SK-N-SH (cell line): ENCODE results near the gene LRCH3. TPM values are rescaled to one million over a fixed set of nuclear protein-coding genes. Genes with fewer than 3 reads are reported as not detected.

Source experiments
- CTCF ChIA-PET: fragments of 300-600, 350-600 bp; formaldehyde crosslinking; extraction: SDS; loops from one replicate; lab custom pipeline; 2021; lab: Yijun Ruan, JAX
- POLR2A ChIA-PET: fragments of 350-600 bp; sonication (Branson Sonifier 250); formaldehyde crosslinking; extraction: SDS; loops from one replicate; lab custom pipeline; 2020; ENCODE audit warnings: antibody characterized with exemption, inconsistent platforms; lab: Yijun Ruan, JAX
- DNase-seq: peaks from one replicate; pipeline ENCODE4 v3.0.0; 2012
- H2AFZ ChIP-seq: fragments of 200-600 bp; sonication (generic); 2 replicates; pipeline ENCODE4 v1.8.1; 2016; ENCODE audit warnings: antibody characterized with exemption, mild to moderate bottlenecking, low read depth
- H3F3A ChIP-seq: fragments of 200-600 bp; sonication (generic); replicated peaks from 2 replicates; pipeline ENCODE3; 2016; ENCODE audit warnings: antibody characterized with exemption, mild to moderate bottlenecking; ENCODE audit not compliant: insufficient read depth
- H3K27ac ChIP-seq, 2 experiments: fragments of 200-500 bp in 1 of 2; fragments of 200-600 bp in 1 of 2; sonication (Bioruptor generic) in 1 of 2; sonication (generic), shearing (Covaris generic) in 1 of 2; 2 replicates each; pipeline versions ENCODE4 v1.5.1 to v1.6.1; 2014 to 2016; ENCODE audit warnings: low read depth in 2 of 2, inconsistent platforms in 1 of 2, low read length in 1 of 2, mild to moderate bottlenecking in 1 of 2, mixed read lengths in 1 of 2
- H3K27me3 ChIP-seq: fragments of 200-600 bp; sonication (generic), shearing (Covaris generic); 2 replicates; pipeline ENCODE4 v1.6.1; 2016; ENCODE audit warnings: mixed run types; ENCODE audit not compliant: insufficient read depth
- H3K36me3 ChIP-seq, 2 experiments: fragments of 200-500 bp in 1 of 2; fragments of 200-600 bp in 1 of 2; sonication (Bioruptor generic) in 1 of 2; sonication (generic) in 1 of 2; replicated peaks in 1 of 2; 2 replicates each; pipeline versions ENCODE3 to v1.5.1; 2014 to 2016; ENCODE audit warnings: low read length in 1 of 2, mild to moderate bottlenecking in 1 of 2; ENCODE audit not compliant: insufficient read depth in 2 of 2, control insufficient read depth in 1 of 2
- H3K4me1 ChIP-seq, 2 experiments: fragments of 200-500 bp in 1 of 2; fragments of 200-600 bp in 1 of 2; sonication (Bioruptor generic) in 1 of 2; sonication (generic), shearing (Covaris generic) in 1 of 2; 2 replicates each; pipeline versions ENCODE4 v1.5.1 to v1.6.1; 2014 to 2016; ENCODE audit warnings: low read depth in 1 of 2, low read length in 1 of 2, mixed run types in 1 of 2; ENCODE audit not compliant: insufficient read depth in 2 of 2, control insufficient read depth in 1 of 2
- H3K4me2 ChIP-seq: fragments of 200-600 bp; sonication (generic), shearing (Covaris generic); 2 replicates; pipeline ENCODE4 v1.6.1; 2017; ENCODE audit warnings: mixed run types
- H3K4me3 ChIP-seq, 2 experiments: fragments of 200-500 bp in 1 of 2; fragments of 200-600 bp in 1 of 2; sonication (Bioruptor generic) in 1 of 2; sonication (generic), shearing (Covaris generic) in 1 of 2; 2 replicates each; pipeline versions ENCODE4 v1.5.1 to v1.8.1; 2014 to 2016; ENCODE audit warnings: low read depth in 2 of 2, inconsistent platforms in 1 of 2, low read length in 1 of 2, mild to moderate bottlenecking in 1 of 2, mixed read lengths in 1 of 2, moderate library complexity in 1 of 2
- H3K79me2 ChIP-seq: fragments of 200-600 bp; sonication (generic); 2 replicates; pipeline ENCODE4 v1.8.1; 2017; ENCODE audit warnings: mild to moderate bottlenecking; ENCODE audit not compliant: insufficient read depth
- H3K9ac ChIP-seq: fragments of 200-600 bp; sonication (generic); 2 replicates; pipeline ENCODE4 v1.6.1; 2017; ENCODE audit warnings: mixed run types
- H3K9me2 ChIP-seq: fragments of 200-600 bp; sonication (generic); 2 replicates; pipeline ENCODE4 v1.6.1; 2017; ENCODE audit warnings: mixed run types
- H3K9me3 ChIP-seq: fragments of 200-600 bp; sonication (generic); 2 replicates; pipeline ENCODE4 v1.6.1; 2017; ENCODE audit warnings: mixed run types, mild to moderate bottlenecking, moderate library complexity
- H4K20me1 ChIP-seq: fragments of 200-600 bp; sonication (generic); 2 replicates; pipeline ENCODE4 v1.6.1; 2017; ENCODE audit warnings: mild to moderate bottlenecking, mixed run types; ENCODE audit not compliant: insufficient read depth
- CTCF ChIP-seq: fragments of 200-600 bp; sonication (generic); IDR thresholded peaks from 2 replicates; pipeline ENCODE4 v1.6.1; 2017; ENCODE audit warnings: antibody characterized with exemption, mild to moderate bottlenecking, moderate library complexity
- ELF1 ChIP-seq: IDR thresholded peaks from 2 replicates; pipeline ENCODE4 v1.4.0; 2012
- EP300 ChIP-seq, 2 experiments: IDR thresholded peaks; 2 replicates each; pipeline versions ENCODE4 v1.4.0 to v1.6.1; 2012; ENCODE audit warnings: borderline replicate concordance in 1 of 2, low read depth in 1 of 2, low read length in 1 of 2
- GABPA ChIP-seq: IDR thresholded peaks from 2 replicates; pipeline ENCODE4 v1.4.0; 2012; ENCODE audit warnings: low read depth, mild to moderate bottlenecking
- JUND ChIP-seq: IDR thresholded peaks from 2 replicates; pipeline ENCODE4 v1.4.0; 2012
- MAX ChIP-seq: IDR thresholded peaks from 2 replicates; pipeline ENCODE4 v1.4.0; 2012; ENCODE audit warnings: low read depth
- MXI1 ChIP-seq: IDR thresholded peaks from 2 replicates; pipeline ENCODE4 v1.6.1; 2012; ENCODE audit warnings: mild to moderate bottlenecking, low read depth, low read length, improper control_type of control experiment
- NFIC ChIP-seq: IDR thresholded peaks from 2 replicates; pipeline ENCODE4 v1.4.0; 2012; ENCODE audit warnings: borderline replicate concordance
- PBX3 ChIP-seq: IDR thresholded peaks from 2 replicates; pipeline ENCODE4; 2012
- RXRA ChIP-seq: IDR thresholded peaks from 2 replicates; pipeline ENCODE4 v1.4.0; 2012; ENCODE audit warnings: low read depth, mild to moderate bottlenecking, borderline replicate concordance
- SMC3 ChIP-seq: IDR thresholded peaks from 2 replicates; pipeline ENCODE4 v1.6.1; 2012; ENCODE audit warnings: low read depth, low read length, improper control_type of control experiment
- TCF12 ChIP-seq: IDR thresholded peaks from 2 replicates; pipeline ENCODE4 v1.4.0; 2012
- TEAD4 ChIP-seq: IDR thresholded peaks from 2 replicates; pipeline ENCODE4 v1.4.0; 2012; ENCODE audit warnings: mild to moderate bottlenecking, borderline replicate concordance; ENCODE audit not compliant: insufficient read depth
- USF1 ChIP-seq: IDR thresholded peaks from 2 replicates; pipeline ENCODE4 v1.4.0; 2012; ENCODE audit warnings: low read depth, borderline replicate concordance
- YY1 ChIP-seq: IDR thresholded peaks from 2 replicates; pipeline ENCODE4 v1.4.0; 2012; ENCODE audit warnings: low read depth, mild to moderate bottlenecking
- ZBTB33 ChIP-seq: IDR thresholded peaks from 2 replicates; pipeline ENCODE4 v1.4.0; 2012; ENCODE audit warnings: low read depth, borderline replicate concordance
- WGBS: methylation state at CpG from one replicate; pipeline ENCODE4 v1.1.6; 2017; ENCODE audit warnings: low lambda C conversion rate; 5-methylcytosine and 5-hydroxymethylcytosine counted together
- polyA plus RNA-seq, 3 experiments: library from polyadenylated mRNA; depleted of rRNA; stranded (reverse); fragments of >200 nt; gene quantifications; 2 replicates each; pipeline ENCODE4 v1.2.3, GENCODE V29; 2012

The LRCH3 gene
- polyA plus RNA-seq, 1 of the 3 experiments (the other 2 are of a cell fraction) = 22.6 TPM

- TF ChIP-seq PBX3 (no peak), GABPA (no peak), ELF1 (no peak)
- H3F3A ChIP-seq = peaks cover 9% of the 10 kb centered on the region
- POLR2A ChIA-PET = no interaction called here
- H3K9ac ChIP-seq = no peak overlapping the region
- H3K27me3 ChIP-seq = no peaks in the 10 kb centered on the region
- no peak overlapping the region for H3K4me3 ChIP-seq
- no peaks in the 10 kb centered on the region for H3K79me2 ChIP-seq
- no peak overlapping the region for H3K27ac ChIP-seq
- H3K9me3 ChIP-seq = no peaks in the 10 kb centered on the region
- no peaks in the 10 kb centered on the region for H3K36me3 ChIP-seq
- CTCF ChIA-PET = interaction anchor here (0.9 to 3.8 kb wide), 3 partner anchors 10 to 27 kb away, joined by 3 to 24 read pairs (median 3); no protein-coding TSS in a partner anchor
- WGBS = 96% methylated on average over 3 of the region's 3 CpGs
- no peaks in the 10 kb centered on the region for H3K4me1 ChIP-seq
- no peaks in the 10 kb centered on the region for H3K9me2 ChIP-seq
- no peak for DNase-seq
- no peak overlapping the region for H3K4me2 ChIP-seq
- H2AFZ ChIP-seq = no peak overlapping the region
- H4K20me1 ChIP-seq = no peaks in the 10 kb centered on the region
Measured at GRCh38 chr3:197896421-197896820, 105.4 kb downstream of the LRCH3 start.

- no peaks in the 10 kb centered on the region for H3K4me1 ChIP-seq
- WGBS = 92% methylated on average over 14 of the region's 20 CpGs
- CTCF ChIA-PET = no interaction called here
Measured at GRCh38 chr3:197899833-197900478, 108.9 kb downstream of the LRCH3 start.

More at GRCh38 chr3:197899833-197900478, 108.9 kb downstream of the LRCH3 start:
- H3K4me3 ChIP-seq = no peak overlapping the region
- H3K27me3 ChIP-seq = no peaks in the 10 kb centered on the region
- no peak for DNase-seq
- H3K27ac ChIP-seq = no peak overlapping the region
- no peaks in the 10 kb centered on the region for H3K9me2 ChIP-seq
- H3F3A ChIP-seq = peaks cover 9% of the 10 kb centered on the region
- TF ChIP-seq SMC3 (no peak), GABPA (no peak), EP300 (IDR thresholded peaks at IDR 0.05; ENCODE audit: borderline replicate concordance in 1 of 2, low read depth in 1 of 2, low read length in 1 of 2) (no peak), MXI1 (no peak), RXRA (no peak), CTCF (no peak), USF1 (no peak), TCF12 (no peak), NFIC (no peak), ZBTB33 (no peak), YY1 (no peak), MAX (no peak), TEAD4 (no peak), JUND (no peak)
- no peak overlapping the region for H2AFZ ChIP-seq
- H3K36me3 ChIP-seq = no peaks in the 10 kb centered on the region
- no peak overlapping the region for H3K4me2 ChIP-seq
- H3K9me3 ChIP-seq = no peaks in the 10 kb centered on the region; the same call in 1 of the 2 replicates
- H3K9ac ChIP-seq = no peak overlapping the region
- H3K79me2 ChIP-seq = no peaks in the 10 kb centered on the region
- POLR2A ChIA-PET = no interaction called here
- no peaks in the 10 kb centered on the region for H4K20me1 ChIP-seq
